Upper lobe of left lung (tissue), 4 donors: ENCODE measurements around the gene CES4A.

Experiments used
- POLR2A ChIP-seq, 4 donors: fragments of 450-650 bp; IDR thresholded peaks; one replicate each; pipeline ENCODE4 v1.5.1; 2016 to 2017; ENCODE audit warnings: antibody characterized with exemption in 4 of 4, mild to moderate bottlenecking in 2 of 4
- TF ChIP-seq, protein P1 (sequence below), 6 experiments: fragments of 450-650 bp in 4 of 6; fragments of 200-600 bp in 2 of 6; sonication (generic) in 2 of 6; IDR thresholded peaks; one replicate each; pipeline ENCODE4 v1.5.1; 2016 to 2019; ENCODE audit warnings: antibody characterized with exemption in 6 of 6

DNA sequence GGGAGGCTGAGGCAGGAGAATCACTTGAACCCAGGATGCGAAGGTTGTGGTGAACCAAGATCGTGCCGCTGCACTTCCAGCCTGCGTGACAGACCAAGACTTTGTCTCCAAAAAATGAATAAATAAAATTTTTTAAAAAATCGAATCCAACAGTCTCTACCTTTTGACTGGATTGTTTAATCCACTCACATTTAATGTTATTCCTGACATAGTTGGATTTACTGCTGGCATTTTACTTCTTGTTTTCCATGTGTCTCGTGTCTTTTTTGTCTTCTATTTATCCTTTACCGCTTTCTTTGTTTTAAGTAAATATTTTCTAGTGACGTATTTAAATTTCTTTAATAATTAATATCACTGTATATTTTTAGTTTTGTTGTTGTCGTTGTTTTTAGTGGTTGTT, 5.4 kb upstream of the CES4A start:
- no peak for TF ChIP-seq POLR2A (IDR thresholded peaks at IDR 0.05)
- TF ChIP-seq, protein P1, sequence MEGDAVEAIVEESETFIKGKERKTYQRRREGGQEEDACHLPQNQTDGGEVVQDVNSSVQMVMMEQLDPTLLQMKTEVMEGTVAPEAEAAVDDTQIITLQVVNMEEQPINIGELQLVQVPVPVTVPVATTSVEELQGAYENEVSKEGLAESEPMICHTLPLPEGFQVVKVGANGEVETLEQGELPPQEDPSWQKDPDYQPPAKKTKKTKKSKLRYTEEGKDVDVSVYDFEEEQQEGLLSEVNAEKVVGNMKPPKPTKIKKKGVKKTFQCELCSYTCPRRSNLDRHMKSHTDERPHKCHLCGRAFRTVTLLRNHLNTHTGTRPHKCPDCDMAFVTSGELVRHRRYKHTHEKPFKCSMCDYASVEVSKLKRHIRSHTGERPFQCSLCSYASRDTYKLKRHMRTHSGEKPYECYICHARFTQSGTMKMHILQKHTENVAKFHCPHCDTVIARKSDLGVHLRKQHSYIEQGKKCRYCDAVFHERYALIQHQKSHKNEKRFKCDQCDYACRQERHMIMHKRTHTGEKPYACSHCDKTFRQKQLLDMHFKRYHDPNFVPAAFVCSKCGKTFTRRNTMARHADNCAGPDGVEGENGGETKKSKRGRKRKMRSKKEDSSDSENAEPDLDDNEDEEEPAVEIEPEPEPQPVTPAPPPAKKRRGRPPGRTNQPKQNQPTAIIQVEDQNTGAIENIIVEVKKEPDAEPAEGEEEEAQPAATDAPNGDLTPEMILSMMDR (IDR thresholded peaks at IDR 0.05), result no peak
